CD4-positive, alpha-beta T cell (primary cell): ENCODE results near the gene VAMP5. TPM values are rescaled to one million over a fixed set of nuclear protein-coding genes. Genes with fewer than 3 reads are reported as not detected.
"Not testable (repeated sequence)": the region's sequence is repeated elsewhere in the genome, so short reads cannot be mapped to it uniquely, and the experiment has no call there.

ENCODE experiments used
- ATAC-seq: fragments of 200-7000 bp; cut with Tn5 transposase; one replicate; pipeline ENCODE4 v1.10.0; 2022; ENCODE audit warnings: mild to moderate bottlenecking; ENCODE audit not compliant: poor library complexity
- CTCF ChIA-PET: fragments of 350-600 bp; sonication (Branson Sonifier 250); formaldehyde crosslinking; loops from one replicate; lab custom pipeline; 2021; ENCODE audit warnings: antibody characterized with exemption, inconsistent platforms; lab: Charles Lee
- POLR2A ChIA-PET: fragments of 350-600 bp; sonication (Branson Sonifier 250); formaldehyde crosslinking; loops from one replicate; lab custom pipeline; 2021; ENCODE audit warnings: antibody characterized with exemption, inconsistent platforms; lab: Charles Lee
- DNase-seq, 14 experiments: peaks; one replicate each; pipeline ENCODE4 v3.0.0-alpha.2; 2013 to 2020; ENCODE audit warnings: mixed read lengths in 2 of 14
- H3K27ac ChIP-seq, 2 donors: one replicate each; pipeline versions ENCODE4 v1.5.1 to v1.7.0; 2013; ENCODE audit warnings: low read length in 2 of 2, low read depth in 1 of 2, mild to moderate bottlenecking in 1 of 2
- H3K27me3 ChIP-seq, 2 experiments: 1 replicate in 1 of 2; 2 replicates in 1 of 2; pipeline versions ENCODE4 v1.6.1 to v1.7.0; 2013; ENCODE audit warnings: low read length in 2 of 2, control low read depth in 1 of 2, mild to moderate bottlenecking in 1 of 2, moderate library complexity in 1 of 2; ENCODE audit not compliant: insufficient read depth in 2 of 2, control insufficient read depth in 1 of 2
- H3K36me3 ChIP-seq: one replicate; pipeline ENCODE4 v1.6.1; 2013; ENCODE audit warnings: low read length, control low read depth; ENCODE audit not compliant: insufficient read depth
- H3K4me1 ChIP-seq: one replicate; pipeline ENCODE4 v1.6.1; 2013; ENCODE audit warnings: low read length, control low read depth; ENCODE audit not compliant: insufficient read depth
- H3K4me3 ChIP-seq: one replicate; pipeline ENCODE4 v1.5.1; 2013; ENCODE audit warnings: mild to moderate bottlenecking, low read length, moderate library complexity
- H3K9me3 ChIP-seq, 2 experiments: 1 replicate in 1 of 2; 2 replicates in 1 of 2; pipeline versions ENCODE4 v1.6.1 to v1.7.0; 2013; ENCODE audit warnings: low read length in 2 of 2, mild to moderate bottlenecking in 2 of 2, control low read depth in 1 of 2, moderate library complexity in 1 of 2; ENCODE audit not compliant: control insufficient read depth in 1 of 2, insufficient read depth in 1 of 2
- H3K27ac Mint-ChIP-seq: one replicate; pipeline ENCODE4 v1.8.0; 2020; ENCODE audit warnings: mixed read lengths
- H3K27me3 Mint-ChIP-seq: one replicate; pipeline ENCODE4 v1.8.0; 2021; ENCODE audit warnings: mixed read lengths
- H3K36me3 Mint-ChIP-seq: one replicate; pipeline ENCODE4 v1.8.0; 2021; ENCODE audit warnings: low read depth, mixed read lengths
- H3K4me1 Mint-ChIP-seq: one replicate; pipeline ENCODE4 v1.8.0; 2021; ENCODE audit warnings: low read depth, mixed read lengths
- H3K4me3 Mint-ChIP-seq: one replicate; pipeline ENCODE4 v1.8.0; 2020; ENCODE audit warnings: mild to moderate bottlenecking, mixed read lengths
- H3K9me3 Mint-ChIP-seq: one replicate; pipeline ENCODE4 v1.8.0; 2020; ENCODE audit warnings: mixed read lengths
- CTCF ChIP-seq: fragments of 200-600 bp; IDR thresholded peaks from one replicate; pipeline ENCODE4 v1.8.0; 2022; ENCODE audit warnings: antibody characterized with exemption, mild to moderate bottlenecking
- intact Hi-C, 2 experiments: fragments of 100-400 bp; cut with DNase I in 1 of 2; cut with micrococcal nuclease in 1 of 2; formaldehyde crosslinking; loops; one replicate each; pipeline versions ENCODE4 v1.15.1 to v1.9.0; 2023 to 2025; cut with DNase I, micrococcal nuclease
- total RNA-seq, 174 experiments: library from RNA in 2 of 174; stranded (reverse) in 2 of 174; gene quantifications; one replicate each; pipeline ENCODE4 v1.2.3 and lab custom pipeline; 2021 to 2026

VAMP5 gene
- total RNA-seq, 2 experiments from 2014 or later = 17.0 to 17.2 TPM

GRCh38 chr2:85613717-85614515 lies 29.7 kb downstream of the VAMP5 start:
- no peak for TF ChIP-seq CTCF
- no peak for DNase-seq
- Mint-ChIP-seq H3K9me3 (no peaks in the 10 kb centered on the region), H3K4me1 (peaks cover 39% of the 10 kb centered on the region), H3K36me3 (peaks cover 45% of the 10 kb centered on the region), H3K4me3 (peak overlapping the region; percentile 71), H3K27me3 (no peaks in the 10 kb centered on the region), H3K27ac (peak overlapping the region; percentile 86)
- H3K27ac ChIP-seq = no peak overlapping the region
- ChIA-PET POLR2A (interaction anchor here (0.6 to 3.0 kb wide), 5 partner anchors 11 to 75 kb away, joined by 3 to 17 read pairs (median 3); partner anchors contain the start of genes MAT2A and RNF181), CTCF (no interaction called here)
- peaks cover 8% of the 10 kb centered on the region for H3K36me3 ChIP-seq
- no peaks in the 10 kb centered on the region for H3K9me3 ChIP-seq
- intact Hi-C loops = loop anchor here in 1 of 2 experiments (2.0 kb wide), 1 partner anchor 75 kb away; the partner anchor contains the start of gene MAT2A
- no peak overlapping the region for H3K4me3 ChIP-seq
- no peaks in the 10 kb centered on the region for H3K27me3 ChIP-seq
- no peak for ATAC-seq
- peaks cover 53% of the 10 kb centered on the region for H3K4me1 ChIP-seq

- DNase-seq, ATAC-seq, H3K27ac ChIP-seq, H3K9me3 Mint-ChIP-seq, H3K27me3 Mint-ChIP-seq, H3K9me3 ChIP-seq, H3K27me3 ChIP-seq, H3K4me3 ChIP-seq, CTCF ChIA-PET: not testable (repeated sequence)
- Histone ChIP-seq H3K4me1 (peaks cover 52% of the 10 kb centered on the region), H3K36me3 (peaks cover 11% of the 10 kb centered on the region)
- POLR2A ChIA-PET = interaction anchor here (1.3 to 3.0 kb wide), 5 partner anchors 10 to 260 kb away, joined by 4 to 17 read pairs (median 9); partner anchors contain the start of genes ELMOD3, MAT2A, RETSAT and RNF181
- peak overlapping the region; percentile 98 for H3K4me3 Mint-ChIP-seq
- peaks cover 44% of the 10 kb centered on the region for H3K36me3 Mint-ChIP-seq
- H3K27ac Mint-ChIP-seq = peak overlapping the region; percentile 70
- intact Hi-C loops = loop anchor here in 1 of 2 experiments (1.0 to 5.0 kb wide), 2 partner anchors 53 to 262 kb away; partner anchors contain the start of genes ELMOD3, GGCX and RETSAT
- H3K4me1 Mint-ChIP-seq = peaks cover 40% of the 10 kb centered on the region
Measured at GRCh38 chr2:85614757-85615156, 30.5 kb downstream of the VAMP5 start.

GRCh38 chr2:85615413-85615728 lies 31.1 kb downstream of the VAMP5 start:
- Histone ChIP-seq H3K9me3 (no peaks in the 10 kb centered on the region), H3K4me3 (no peak overlapping the region), H3K27ac (no peak overlapping the region), H3K27me3 (no peaks in the 10 kb centered on the region), H3K4me1 (peaks cover 46% of the 10 kb centered on the region), H3K36me3 (peaks cover 15% of the 10 kb centered on the region)
- Mint-ChIP-seq H3K4me1 (peaks cover 36% of the 10 kb centered on the region), H3K4me3 (peak overlapping the region; percentile 98), H3K36me3 (peaks cover 39% of the 10 kb centered on the region), H3K27ac (peak overlapping the region; percentile 94), H3K9me3 (no peaks in the 10 kb centered on the region), H3K27me3 (no peaks in the 10 kb centered on the region)
- no peak for TF ChIP-seq CTCF
- ChIA-PET CTCF (no interaction called here), POLR2A (interaction anchor here (0.8 to 3.0 kb wide), 11 partner anchors 10 to 289 kb away, joined by 3 to 17 read pairs (median 5); partner anchors contain the start of genes ELMOD3, GGCX, MAT2A and RETSAT)
- DNase-seq (no peak), ATAC-seq (no peak)
- intact Hi-C loops = loop anchor here in 1 of 2 experiments (1.0 to 5.0 kb wide), 2 partner anchors 54 to 263 kb away; partner anchors contain the start of genes ELMOD3, GGCX and RETSAT

- not testable (repeated sequence) for ATAC-seq, H3K27me3 Mint-ChIP-seq, H3K27ac ChIP-seq, H3K4me3 ChIP-seq, H3K9me3 Mint-ChIP-seq, H3K27me3 ChIP-seq, DNase-seq, H3K9me3 ChIP-seq
- Mint-ChIP-seq H3K36me3 (peaks cover 48% of the 10 kb centered on the region), H3K4me1 (peaks cover 30% of the 10 kb centered on the region), H3K27ac (peak overlapping the region; percentile 94), H3K4me3 (peak overlapping the region; percentile 98)
- peaks cover 28% of the 10 kb centered on the region for H3K4me1 ChIP-seq
- peaks cover 39% of the 10 kb centered on the region for H3K36me3 ChIP-seq
- ChIA-PET CTCF (interaction anchor here (1.2 to 1.5 kb wide), 2 partner anchors 20 to 57 kb away, joined by 3 to 6 read pairs; partner anchors contain the start of gene GGCX), POLR2A (interaction anchor here (1.3 kb wide), 1 partner anchor 15 kb away, joined by 5 read pairs; the partner anchor contains the start of gene TMEM150A)
- intact Hi-C loops = loop anchor here (2.0 to 5.0 kb wide), 4 partner anchors 15 to 265 kb away; partner anchors contain the start of genes ELMOD3 (in 1 of the 2), RETSAT (in 1 of the 2), RNF181 (in 1 of the 2) and TMEM150A (in 1 of the 2)
Measured at GRCh38 chr2:85617723-85618122, 33.5 kb downstream of the VAMP5 start.
